Activated naive CD8-positive, alpha-beta T cell (primary cell): ENCODE measurements around the gene OR1E2.
"Not testable (repeated sequence)": the region's sequence is repeated elsewhere in the genome, so short reads cannot be mapped to it uniquely, and the experiment has no call there.

ENCODE experiments used
- H3K27ac Mint-ChIP-seq: one replicate; pipeline ENCODE4 v1.8.0; 2021; ENCODE audit warnings: mixed read lengths
- H3K27me3 Mint-ChIP-seq: one replicate; pipeline ENCODE4 v1.8.0; 2021; ENCODE audit warnings: mixed read lengths
- H3K36me3 Mint-ChIP-seq: one replicate; pipeline ENCODE4 v1.8.0; 2021; ENCODE audit warnings: mixed read lengths
- H3K4me1 Mint-ChIP-seq: one replicate; pipeline ENCODE4 v1.8.0; 2021; ENCODE audit warnings: low read depth, mixed read lengths
- H3K4me3 Mint-ChIP-seq: one replicate; pipeline ENCODE4 v1.8.0; 2021; ENCODE audit warnings: mild to moderate bottlenecking, mixed read lengths
- H3K9me3 Mint-ChIP-seq: one replicate; pipeline ENCODE4 v1.8.0; 2021; ENCODE audit warnings: low read depth, mixed read lengths

OR1E2 gene

GRCh38 chr17:3418222-3418621 lies 15.4 kb downstream of the OR1E2 start:
- Mint-ChIP-seq H3K27me3 (peaks cover 12% of the 10 kb centered on the region), H3K4me1 (no peaks in the 10 kb centered on the region), H3K27ac (no peak overlapping the region), H3K36me3 (no peaks in the 10 kb centered on the region), H3K4me3 (no peak overlapping the region), H3K9me3 (no peaks in the 10 kb centered on the region)

- Mint-ChIP-seq H3K4me3 (no peak overlapping the region), H3K9me3 (no peaks in the 10 kb centered on the region), H3K27ac (no peak overlapping the region), H3K36me3 (no peaks in the 10 kb centered on the region), H3K27me3 (peaks cover 15% of the 10 kb centered on the region), H3K4me1 (no peaks in the 10 kb centered on the region)
These were observed 18.0 kb downstream of the OR1E2 start for GRCh38 chr17:3415610-3416009.

GRCh38 chr17:3412216-3412615 lies 21.4 kb downstream of the OR1E2 start:
- H3K4me3 Mint-ChIP-seq, H3K9me3 Mint-ChIP-seq, H3K27ac Mint-ChIP-seq, H3K36me3 Mint-ChIP-seq, H3K4me1 Mint-ChIP-seq: not testable (repeated sequence)
- H3K27me3 Mint-ChIP-seq, result peaks cover 30% of the 10 kb centered on the region

GRCh38 chr17:3411070-3411469 lies 22.6 kb downstream of the OR1E2 start, which contains the start of gene OR3A3:
TSS of gene OR3A3 (plus strand) at chr17:3411370.
- H3K4me1 Mint-ChIP-seq, result no peaks in the 10 kb centered on the region

GRCh38 chr17:3403856-3404255 lies 29.8 kb downstream of the OR1E2 start:
- peaks cover 18% of the 10 kb centered on the region for H3K27me3 Mint-ChIP-seq
- not testable (repeated sequence) for H3K36me3 Mint-ChIP-seq, H3K4me1 Mint-ChIP-seq, H3K4me3 Mint-ChIP-seq, H3K27ac Mint-ChIP-seq
- peaks cover 16% of the 10 kb centered on the region for H3K9me3 Mint-ChIP-seq

More at GRCh38 chr17:3411070-3411469, 22.6 kb downstream of the OR1E2 start, which contains the start of gene OR3A3:
- no peak within 1 kb of the TSS for H3K4me3 Mint-ChIP-seq
- peaks cover 16% of the 10 kb centered on the region for H3K9me3 Mint-ChIP-seq
- H3K27ac Mint-ChIP-seq, result no peak within 1 kb of the TSS
- peaks cover 32% of the 10 kb centered on the region for H3K27me3 Mint-ChIP-seq
- H3K36me3 Mint-ChIP-seq, result peaks cover 6% of the 10 kb centered on the region

- H3K27me3 Mint-ChIP-seq, result peaks cover 9% of the 10 kb centered on the region
- H3K27ac Mint-ChIP-seq, result no peak overlapping the region
- H3K4me3 Mint-ChIP-seq, result no peak overlapping the region
- H3K36me3 Mint-ChIP-seq, result no peaks in the 10 kb centered on the region
- H3K4me1 Mint-ChIP-seq, result no peaks in the 10 kb centered on the region
- H3K9me3 Mint-ChIP-seq, result peaks cover 6% of the 10 kb centered on the region
These were observed 31.9 kb downstream of the OR1E2 start for GRCh38 chr17:3401786-3402185.

GRCh38 chr17:3400055-3400454 lies 33.6 kb downstream of the OR1E2 start:
- Mint-ChIP-seq H3K27ac (no peak overlapping the region), H3K4me3 (no peak overlapping the region), H3K4me1 (no peaks in the 10 kb centered on the region)

GRCh38 chr17:3398310-3398709 lies 35.3 kb downstream of the OR1E2 start, which contains the start of gene OR1E1:
TSS of gene OR1E1 (minus strand) at chr17:3398410. CDS start at chr17:3398410, 0 bp downstream.
- Mint-ChIP-seq H3K4me1 (no peaks in the 10 kb centered on the region), H3K27me3 (peaks cover 18% of the 10 kb centered on the region), H3K9me3 (no peaks in the 10 kb centered on the region), H3K27ac (no peak within 1 kb of the TSS), H3K4me3 (no peak within 1 kb of the TSS), H3K36me3 (no peaks in the 10 kb centered on the region)

More at GRCh38 chr17:3400055-3400454, 33.6 kb downstream of the OR1E2 start:
- no peaks in the 10 kb centered on the region for H3K9me3 Mint-ChIP-seq
- peaks cover 13% of the 10 kb centered on the region for H3K27me3 Mint-ChIP-seq
- no peaks in the 10 kb centered on the region for H3K36me3 Mint-ChIP-seq

- H3K4me1 Mint-ChIP-seq, H3K9me3 Mint-ChIP-seq, H3K4me3 Mint-ChIP-seq, H3K27ac Mint-ChIP-seq, H3K36me3 Mint-ChIP-seq: not testable (repeated sequence)
- peaks cover 18% of the 10 kb centered on the region for H3K27me3 Mint-ChIP-seq
These were observed 35.8 kb downstream of the OR1E2 start for GRCh38 chr17:3397801-3398200.

- Mint-ChIP-seq H3K27me3 (peaks cover 24% of the 10 kb centered on the region), H3K4me3 (no peak overlapping the region), H3K9me3 (peaks cover 8% of the 10 kb centered on the region)
These were observed 43.9 kb downstream of the OR1E2 start for GRCh38 chr17:3389791-3390190.

GRCh38 chr17:3385869-3386816 lies 47.5 kb downstream of the OR1E2 start, which contains the start of gene OR3A2:
TSS of gene OR3A2 (minus strand) at chr17:3386308.
- Mint-ChIP-seq H3K36me3 (no peaks in the 10 kb centered on the region), H3K27me3 (peaks cover 27% of the 10 kb centered on the region), H3K27ac (peak within 1 kb of the TSS; percentile 35), H3K4me1 (no peaks in the 10 kb centered on the region), H3K4me3 (peak within 1 kb of the TSS; percentile 70), H3K9me3 (peaks cover 5% of the 10 kb centered on the region)

More at GRCh38 chr17:3389791-3390190, 43.9 kb downstream of the OR1E2 start:
- no peaks in the 10 kb centered on the region for H3K4me1 Mint-ChIP-seq
- no peak overlapping the region for H3K27ac Mint-ChIP-seq
- H3K36me3 Mint-ChIP-seq, result no peaks in the 10 kb centered on the region
